ENCODE measurements around the gene TPST2. TPM values are rescaled to one million over a fixed set of nuclear protein-coding genes. Genes with fewer than 3 reads are reported as not detected.

TPST2 gene
- total and polyA plus RNA-seq, 2 experiments from 2014 or later, result 35.1 to 58.3 TPM

DNA sequence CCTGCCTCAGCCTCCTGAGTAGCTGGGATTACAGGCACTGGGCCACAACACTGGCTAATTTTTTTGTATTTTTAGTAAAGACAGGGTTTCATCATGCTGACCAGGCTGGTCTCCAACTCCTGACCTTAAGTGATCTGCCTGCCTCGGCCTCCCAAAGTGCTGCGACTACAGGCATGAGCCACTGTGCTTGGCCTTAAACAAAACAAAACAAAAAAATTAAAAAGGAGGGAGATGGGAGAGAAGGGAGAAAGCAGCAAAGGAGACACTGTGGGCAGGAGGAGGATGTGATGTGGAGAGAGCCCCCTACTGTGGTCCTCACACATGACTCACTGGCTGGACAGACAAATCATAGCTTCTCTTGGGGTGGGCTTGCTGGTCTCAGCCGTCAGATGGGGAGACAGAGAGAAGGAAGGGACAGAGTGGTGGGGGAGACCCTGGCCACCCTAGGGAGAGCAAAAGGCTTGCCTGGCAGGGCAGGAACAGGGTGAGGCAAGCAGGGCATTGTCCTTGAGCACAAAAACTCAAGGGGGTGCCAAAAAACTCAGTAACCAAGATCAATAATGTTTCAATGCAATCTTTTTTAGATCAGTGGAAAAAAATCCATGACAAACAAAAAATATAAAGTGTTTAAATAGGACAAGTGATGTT, 31.6 kb downstream of the TPST2 start:
- 62 to 72% methylated on average over 3 of the region's 3 CpGs for WGBS, 2 experiments (ENCODE audit: low coverage in 1 of 2, low lambda C conversion rate in 2 of 2, missing lambda C conversion rate in 2 of 2)
- no peaks in the 10 kb centered on the region for H3K27me3 ChIP-seq (replicated peaks; ENCODE audit: insufficient read depth)
- 0 out of 2 replicates have a peak overlapping the region, but pooled peaks have one; percentile 17 for H2AFZ ChIP-seq
- DNase-seq, result peak; percentile 34
- peaks cover 10% of the 10 kb centered on the region for H3K4me1 ChIP-seq (ENCODE audit: insufficient read depth)
- no peaks in the 10 kb centered on the region for H3K9me3 ChIP-seq (ENCODE audit: low read depth)
- no peaks in the 10 kb centered on the region; the same call in 1 of the 2 replicates for H3F3A ChIP-seq (ENCODE audit: insufficient read depth)
- H3K36me3 ChIP-seq (ENCODE audit: low read depth), result no peaks in the 10 kb centered on the region
- no peaks in the 10 kb centered on the region for H3K9me2 ChIP-seq (ENCODE audit: insufficient read depth)
- in situ Hi-C loops (cut with MboI), result no loop called here
- no peak for TF ChIP-seq EZH2phosphoT487 (IDR thresholded peaks at IDR 0.05; ENCODE audit: insufficient read depth, low read depth)
- no peak for TF ChIP-seq EZH2 (IDR thresholded peaks at IDR 0.05; ENCODE audit: insufficient read depth, poor library complexity, severe bottlenecking)
- peak overlapping the region; percentile 61 for H3K27ac ChIP-seq
- peak overlapping the region; percentile 51 for H3K9ac ChIP-seq
- peaks cover 76% of the 10 kb centered on the region for H3K79me2 ChIP-seq (ENCODE audit: insufficient read depth)
- H3K4me2 ChIP-seq (ENCODE audit: unreplicated experiment), result peak overlapping the region; percentile 16
- H4K20me1 ChIP-seq (ENCODE audit: insufficient read depth), result no peaks in the 10 kb centered on the region
- no peak overlapping the region for H3K4me3 ChIP-seq

DNA sequence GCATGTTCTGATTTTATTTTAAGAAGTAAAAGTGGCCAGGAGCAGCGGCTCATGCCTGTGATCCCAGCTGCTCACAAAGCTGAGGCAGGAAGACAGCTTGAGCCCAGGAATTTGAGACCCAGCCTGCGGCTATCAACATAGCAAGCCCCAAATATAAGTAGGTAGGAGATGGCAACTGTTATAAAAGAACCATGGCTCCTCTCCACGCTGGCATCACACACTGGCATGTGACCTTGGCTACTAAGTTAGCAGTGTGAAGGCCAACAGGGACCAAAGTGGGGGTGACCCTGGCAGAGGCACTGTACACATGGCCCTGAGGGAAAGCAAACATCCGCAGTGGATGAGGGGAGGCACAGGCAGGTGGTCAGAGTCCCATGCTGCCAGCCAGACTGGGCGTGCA, 33.0 kb downstream of the TPST2 start:
- Histone ChIP-seq H3K9me3 (ENCODE audit: low read depth) (no peaks in the 10 kb centered on the region), H3K4me3 (no peak overlapping the region), H3K79me2 (ENCODE audit: insufficient read depth) (peaks cover 72% of the 10 kb centered on the region), H2AFZ (no peak overlapping the region), H3K27me3 (replicated peaks; ENCODE audit: insufficient read depth) (no peaks in the 10 kb centered on the region), H3K9ac (no peak overlapping the region), H4K20me1 (ENCODE audit: insufficient read depth) (no peaks in the 10 kb centered on the region), H3K9me2 (ENCODE audit: insufficient read depth) (no peaks in the 10 kb centered on the region), H3K27ac (no peak overlapping the region), H3K36me3 (ENCODE audit: low read depth) (no peaks in the 10 kb centered on the region), H3F3A (ENCODE audit: insufficient read depth) (no peaks in the 10 kb centered on the region; the same call in none of the 2 replicates), H3K4me2 (ENCODE audit: unreplicated experiment) (no peak overlapping the region), H3K4me1 (ENCODE audit: insufficient read depth) (peaks cover 23% of the 10 kb centered on the region)
- TF ChIP-seq EZH2 (IDR thresholded peaks at IDR 0.05; ENCODE audit: insufficient read depth, poor library complexity, severe bottlenecking) (no peak), EZH2phosphoT487 (IDR thresholded peaks at IDR 0.05; ENCODE audit: insufficient read depth, low read depth) (no peak)
- in situ Hi-C loops (cut with MboI), result no loop called here
- WGBS, 2 experiments (ENCODE audit: low coverage in 1 of 2, low lambda C conversion rate in 2 of 2, missing lambda C conversion rate in 2 of 2), result 77 to 82% methylated on average over 5 of the region's 5 CpGs
- no peak for DNase-seq

GRCh38 chr22:26555478-26555877, 34.5 kb downstream of the TPST2 start:
- in situ Hi-C loops (cut with MboI), result no loop called here
- no peak overlapping the region for H2AFZ ChIP-seq
- H3K27me3 ChIP-seq (replicated peaks; ENCODE audit: insufficient read depth), result no peaks in the 10 kb centered on the region
- H3K36me3 ChIP-seq (ENCODE audit: low read depth), result no peaks in the 10 kb centered on the region
- no peak overlapping the region for H3K27ac ChIP-seq
- H3F3A ChIP-seq (ENCODE audit: insufficient read depth), result peaks cover 12% of the 10 kb centered on the region
- H3K4me2 ChIP-seq (ENCODE audit: unreplicated experiment), result no peak overlapping the region
- TF ChIP-seq EZH2phosphoT487 (IDR thresholded peaks at IDR 0.05; ENCODE audit: insufficient read depth, low read depth), result no peak
- no peak overlapping the region for H3K4me3 ChIP-seq
- H3K79me2 ChIP-seq (ENCODE audit: insufficient read depth), result peaks cover 73% of the 10 kb centered on the region
- H3K9ac ChIP-seq, result no peak overlapping the region
- WGBS, 2 experiments (ENCODE audit: low coverage in 1 of 2, low lambda C conversion rate in 2 of 2, missing lambda C conversion rate in 2 of 2), result 94% methylated on average over 11 of the region's 11 CpGs
- no peaks in the 10 kb centered on the region for H3K9me3 ChIP-seq (ENCODE audit: low read depth)
- no peak for DNase-seq
- no peaks in the 10 kb centered on the region for H4K20me1 ChIP-seq (ENCODE audit: insufficient read depth)
- H3K4me1 ChIP-seq (ENCODE audit: insufficient read depth), result peaks cover 34% of the 10 kb centered on the region
- no peaks in the 10 kb centered on the region for H3K9me2 ChIP-seq (ENCODE audit: insufficient read depth)

GRCh38 chr22:26554956-26555355, 35.0 kb downstream of the TPST2 start:
- no peaks in the 10 kb centered on the region for H4K20me1 ChIP-seq (ENCODE audit: insufficient read depth)
- H3K4me2 ChIP-seq (ENCODE audit: unreplicated experiment), result no peak overlapping the region
- H3K36me3 ChIP-seq (ENCODE audit: low read depth), result no peaks in the 10 kb centered on the region
- TF ChIP-seq EZH2 (IDR thresholded peaks at IDR 0.05; ENCODE audit: insufficient read depth, poor library complexity, severe bottlenecking) (no peak), EZH2phosphoT487 (IDR thresholded peaks at IDR 0.05; ENCODE audit: insufficient read depth, low read depth) (no peak)
- no peaks in the 10 kb centered on the region for H3K9me2 ChIP-seq (ENCODE audit: insufficient read depth)
- H3K9ac ChIP-seq, result no peak overlapping the region
- WGBS, 2 experiments (ENCODE audit: low coverage in 1 of 2, low lambda C conversion rate in 2 of 2, missing lambda C conversion rate in 2 of 2), result 71 to 74% methylated on average over 6 of the region's 6 CpGs
- no peak overlapping the region for H3K27ac ChIP-seq
- no peak overlapping the region for H2AFZ ChIP-seq
- H3K4me1 ChIP-seq (ENCODE audit: insufficient read depth), result peaks cover 40% of the 10 kb centered on the region
- in situ Hi-C loops (cut with MboI), result no loop called here
- H3K79me2 ChIP-seq (ENCODE audit: insufficient read depth), result peaks cover 71% of the 10 kb centered on the region
- no peak for DNase-seq
- H3K9me3 ChIP-seq (ENCODE audit: low read depth), result no peaks in the 10 kb centered on the region
- H3F3A ChIP-seq (ENCODE audit: insufficient read depth), result peaks cover 16% of the 10 kb centered on the region
- no peak overlapping the region for H3K4me3 ChIP-seq
- no peaks in the 10 kb centered on the region for H3K27me3 ChIP-seq (replicated peaks; ENCODE audit: insufficient read depth)

Data from GM23248 (cell line).